HK-2 (cell line): ENCODE data around the gene MYO3B.
"Not testable (repeated sequence)": the region's sequence is repeated elsewhere in the genome, so short reads cannot be mapped to it uniquely, and the experiment has no call there.

Experiments
- DNase-seq: peaks from one replicate; pipeline ENCODE4 v3.0.0-alpha.2; 2018; ENCODE audit not compliant: unreplicated experiment

The MYO3B gene

DNA sequence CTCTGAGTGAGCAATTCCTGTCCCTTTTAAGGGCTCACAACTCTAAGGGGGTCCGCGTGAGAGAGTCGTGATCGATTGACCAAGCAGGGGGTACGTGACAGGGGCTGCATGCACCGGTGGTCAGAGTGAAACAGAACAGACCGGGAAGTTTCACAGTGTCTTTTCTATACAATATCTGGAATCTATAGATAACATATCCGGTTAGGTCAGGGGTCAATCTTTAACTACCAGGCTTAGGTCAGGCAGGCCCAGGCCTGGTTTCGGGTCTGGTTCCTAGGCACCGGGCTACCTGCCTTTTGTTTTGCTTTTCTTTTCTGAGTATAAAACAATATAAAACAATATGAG, 35.3 kb downstream of the MYO3B start:
- not testable (repeated sequence) for DNase-seq

DNA sequence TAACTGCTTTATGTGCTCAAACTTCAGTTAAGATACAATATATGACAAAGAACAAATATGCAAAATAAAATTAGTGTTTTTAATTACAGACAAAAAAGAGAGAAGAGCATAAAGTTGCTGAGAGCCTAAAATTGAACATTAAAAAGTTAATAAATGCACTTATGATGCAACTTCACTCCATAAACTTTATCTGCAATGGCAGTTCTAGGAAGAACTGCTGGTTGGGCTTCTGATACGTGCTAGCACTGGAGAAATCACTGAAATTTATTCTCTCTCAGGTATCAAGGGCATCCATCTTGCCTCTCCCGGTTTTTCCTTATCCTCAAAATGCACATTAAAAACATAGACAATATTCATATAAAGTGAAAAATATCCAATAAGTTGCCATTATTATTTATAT, 35.7 kb downstream of the MYO3B start:
- DNase-seq: no peak

DNA sequence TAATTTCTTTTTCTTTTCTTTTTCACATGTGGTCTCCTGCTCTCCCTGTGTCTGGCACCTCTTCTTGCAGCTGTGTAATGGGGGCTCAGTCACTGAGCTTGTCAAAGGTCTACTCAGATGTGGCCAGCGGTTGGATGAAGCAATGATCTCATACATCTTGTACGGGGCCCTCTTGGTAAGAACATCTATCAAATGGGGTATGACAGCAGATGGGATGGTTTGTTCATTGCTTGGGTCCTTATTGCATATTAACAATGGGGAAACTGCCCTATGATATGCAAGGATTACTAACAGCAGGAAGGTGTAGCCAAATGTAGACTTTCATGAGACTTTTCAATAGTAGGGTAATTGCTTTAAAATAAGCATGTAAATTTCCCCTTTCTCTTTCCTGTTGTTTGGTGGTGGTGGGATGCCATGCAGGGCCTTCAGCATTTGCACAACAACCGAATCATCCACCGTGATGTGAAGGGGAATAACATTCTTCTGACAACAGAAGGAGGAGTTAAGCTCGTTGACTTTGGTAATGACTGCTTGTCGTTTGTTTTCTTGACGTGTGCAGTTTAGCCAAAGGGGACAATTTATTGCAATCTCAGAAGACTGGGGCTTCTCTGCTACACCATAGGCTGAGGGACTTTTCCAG, 36.5 kb downstream of the MYO3B start:
- no peak for DNase-seq

DNA sequence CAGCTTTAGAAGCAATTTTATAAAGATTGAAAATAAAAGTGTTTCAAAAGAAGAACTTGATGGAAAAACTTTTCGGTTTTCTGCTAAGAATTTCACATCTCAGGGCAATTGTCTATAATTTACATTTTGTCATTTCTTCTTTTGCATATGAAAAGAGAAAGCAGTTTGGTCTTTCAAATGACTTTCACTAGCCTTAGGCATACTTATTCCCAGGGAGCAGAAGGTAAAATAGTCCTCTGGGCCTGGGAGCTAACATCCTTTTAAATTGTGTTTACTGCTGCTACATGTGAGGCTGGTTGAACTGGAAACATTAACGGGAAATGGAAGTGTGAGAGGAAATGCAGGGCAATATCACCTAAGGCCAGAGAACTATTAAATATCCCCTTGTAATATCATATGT, 37.1 kb downstream of the MYO3B start:
- no peak for DNase-seq

GRCh38 chr2:170216428-170216827, 38.5 kb downstream of the MYO3B start:
- DNase-seq: no peak

DNA sequence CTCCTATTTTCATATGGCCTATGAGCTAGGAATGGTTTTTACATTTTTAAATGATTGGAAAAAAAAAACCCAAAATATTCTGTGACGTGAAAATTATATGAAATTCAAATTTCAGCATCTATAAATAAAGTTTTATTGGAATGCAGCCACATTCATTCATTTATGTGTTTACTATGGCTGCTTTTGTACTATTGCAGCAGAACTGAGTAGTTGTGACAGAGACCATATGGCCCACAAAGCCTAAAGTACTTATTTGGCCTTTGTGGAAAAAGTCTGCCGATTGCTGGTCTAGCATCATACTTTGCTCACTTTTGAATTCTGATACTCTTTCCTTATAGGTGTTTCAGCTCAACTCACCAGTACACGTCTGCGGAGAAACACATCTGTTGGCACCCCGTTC, 39.0 kb downstream of the MYO3B start:
- no peak for DNase-seq

DNA sequence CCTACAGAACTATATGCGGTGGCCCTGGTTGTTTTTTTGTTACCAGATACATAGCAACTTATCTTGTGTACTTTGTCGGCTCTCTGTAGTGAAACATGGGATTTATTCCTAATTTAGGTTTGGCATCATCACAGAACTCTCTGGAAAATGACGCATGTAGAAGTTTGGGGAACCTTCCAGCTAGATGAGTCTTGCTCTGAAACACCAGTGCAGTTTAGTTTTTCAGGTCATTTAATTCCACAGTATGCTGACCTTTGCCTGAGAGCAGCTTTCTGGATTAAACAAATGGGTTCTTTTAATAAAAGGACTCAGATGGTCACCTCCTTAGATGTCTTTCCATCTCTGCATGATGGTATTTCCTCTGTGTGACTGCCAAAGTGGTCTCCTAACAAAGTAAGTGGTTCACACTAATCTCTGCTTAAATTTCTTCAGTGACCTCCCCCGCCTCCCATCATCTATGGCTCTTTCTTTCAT, 39.9 kb downstream of the MYO3B start:
- DNase-seq: no peak

DNA sequence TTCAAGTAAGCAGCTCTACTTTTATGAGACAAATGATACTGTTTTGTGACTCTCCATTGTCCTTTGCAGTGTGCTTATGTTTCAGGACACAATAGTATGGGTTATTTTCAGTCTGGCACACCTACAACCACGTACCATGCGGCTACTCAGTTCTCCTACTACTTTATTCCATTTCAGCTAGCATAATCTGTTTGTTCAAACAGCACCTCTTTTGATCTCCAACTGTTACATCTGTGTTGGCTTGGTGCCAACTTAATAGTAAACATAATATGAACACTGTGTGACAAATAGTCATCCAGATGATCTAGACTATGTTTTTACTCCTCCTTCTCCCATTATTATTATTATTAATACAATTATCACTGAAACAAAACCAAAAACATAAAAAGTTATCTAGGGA, 40.5 kb downstream of the MYO3B start:
- no peak for DNase-seq

GRCh38 chr2:170218931-170219330, 41.0 kb downstream of the MYO3B start:
- no peak for DNase-seq

DNA sequence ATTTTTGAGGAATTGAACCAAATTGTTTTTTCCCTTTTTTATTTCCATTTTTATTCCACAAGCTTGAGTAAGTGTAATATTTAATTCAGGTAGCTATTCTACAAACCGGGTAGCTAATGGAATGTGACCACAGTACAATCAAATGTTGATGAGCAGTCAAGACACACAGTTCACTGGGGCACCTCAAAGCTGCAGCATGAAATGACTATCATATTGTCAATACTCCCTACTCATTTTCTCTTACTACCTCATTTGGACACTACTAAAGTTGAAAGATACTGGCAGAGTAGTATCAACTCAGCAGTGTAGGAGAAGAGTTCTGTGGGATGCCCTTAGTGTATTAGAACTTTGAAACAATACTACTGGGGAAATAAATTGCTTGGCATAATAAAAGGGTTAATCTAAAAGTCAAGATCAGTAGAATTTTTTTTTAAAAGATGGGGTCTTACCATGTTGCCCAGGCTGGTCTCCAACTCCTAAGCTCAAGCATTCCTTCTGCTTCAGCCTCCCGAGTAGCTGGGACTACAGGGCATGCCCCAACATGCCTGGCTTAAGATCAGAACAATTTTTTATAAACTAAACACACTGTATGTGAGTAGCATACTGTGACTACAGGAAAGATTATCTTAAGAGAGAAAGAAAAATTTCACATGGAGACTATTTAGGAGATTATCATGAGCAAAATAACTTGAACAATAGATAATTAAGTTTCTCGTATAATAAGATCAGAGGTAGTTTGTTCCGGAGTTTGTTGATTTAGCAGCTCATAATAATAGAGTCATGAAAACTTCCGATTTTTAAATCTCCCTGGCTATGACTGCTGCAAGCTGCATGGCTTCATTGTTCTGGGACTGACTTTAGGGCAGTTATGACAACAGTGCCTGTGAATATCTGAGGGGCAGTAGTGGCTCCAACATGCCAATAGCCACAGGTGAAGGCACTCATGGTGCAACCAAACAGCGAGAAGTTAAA, 43.7 kb downstream of the MYO3B start:
- DNase-seq: no peak

GRCh38 chr2:170222298-170222697, 44.4 kb downstream of the MYO3B start:
- no peak for DNase-seq

GRCh38 chr2:170222842-170223241, 44.9 kb downstream of the MYO3B start:
- DNase-seq: no peak

- DNase-seq: no peak
Observed at GRCh38 chr2:170224692-170225294, 46.8 kb downstream of the MYO3B start.

DNA sequence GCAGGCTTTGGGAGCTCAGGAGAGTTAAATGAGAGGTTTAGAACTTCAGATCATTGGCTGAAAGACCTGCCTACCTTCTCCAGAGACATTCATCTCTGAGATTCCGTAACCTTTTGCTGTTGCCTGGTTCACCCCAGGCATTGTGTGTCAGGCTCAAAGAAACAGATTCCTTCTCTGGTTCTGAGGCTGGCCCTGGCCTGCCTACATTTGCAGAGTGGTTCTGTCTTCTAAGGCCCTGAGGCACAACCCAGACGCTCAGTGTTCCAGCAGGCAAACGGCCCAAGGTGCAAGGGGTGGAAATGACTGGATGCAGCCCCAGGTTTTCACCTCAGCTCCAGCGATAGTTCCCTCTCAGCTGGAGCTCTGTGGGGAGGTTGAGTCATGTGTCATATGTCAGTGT, 48.3 kb downstream of the MYO3B start:
- no peak for DNase-seq

- DNase-seq: no peak
Observed at GRCh38 chr2:170227507-170227947, 49.6 kb downstream of the MYO3B start.

DNA sequence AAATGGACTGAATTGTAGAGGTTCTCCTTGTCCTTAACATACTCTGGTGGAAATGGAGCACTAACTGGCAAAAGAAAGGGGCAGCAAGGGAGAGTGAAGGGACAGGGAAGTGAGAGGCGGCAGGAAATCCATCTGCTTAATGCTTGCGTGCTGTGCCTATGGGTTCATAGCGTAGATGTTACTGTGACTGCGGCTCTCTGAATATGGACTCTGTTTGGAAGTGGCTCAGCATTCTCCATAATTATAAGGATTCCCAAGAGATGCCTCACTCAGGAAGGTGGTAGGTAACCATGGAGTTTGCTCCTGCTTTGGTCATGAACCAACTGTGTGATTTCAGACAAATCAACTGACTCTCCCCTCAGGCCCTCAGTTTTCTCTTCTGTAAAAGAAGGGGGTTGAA, 50.0 kb downstream of the MYO3B start:
- no peak for DNase-seq

DNA sequence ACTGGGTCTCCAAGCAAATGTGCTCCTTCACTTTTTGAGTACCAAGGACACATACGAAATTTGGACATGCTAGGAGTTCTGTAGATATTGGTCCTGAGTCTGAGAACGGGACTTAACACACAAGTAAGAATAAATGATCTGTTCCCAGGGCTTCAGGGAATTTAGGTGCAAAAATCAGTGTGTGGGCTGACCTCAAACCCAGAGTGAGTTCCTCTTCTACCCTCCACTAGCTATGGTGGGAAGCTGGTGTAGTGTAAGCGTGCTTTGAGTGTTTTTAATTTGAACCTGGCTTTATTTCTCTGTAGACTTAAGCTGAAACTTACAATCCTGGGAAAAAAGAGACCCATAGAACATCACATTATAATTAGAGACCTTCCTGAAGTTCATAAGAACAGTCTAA, 50.5 kb downstream of the MYO3B start:
- DNase-seq: no peak

GRCh38 chr2:170229125-170229524, 51.2 kb downstream of the MYO3B start:
- DNase-seq: no peak

GRCh38 chr2:170229744-170230143, 51.8 kb downstream of the MYO3B start:
- DNase-seq: no peak

DNA sequence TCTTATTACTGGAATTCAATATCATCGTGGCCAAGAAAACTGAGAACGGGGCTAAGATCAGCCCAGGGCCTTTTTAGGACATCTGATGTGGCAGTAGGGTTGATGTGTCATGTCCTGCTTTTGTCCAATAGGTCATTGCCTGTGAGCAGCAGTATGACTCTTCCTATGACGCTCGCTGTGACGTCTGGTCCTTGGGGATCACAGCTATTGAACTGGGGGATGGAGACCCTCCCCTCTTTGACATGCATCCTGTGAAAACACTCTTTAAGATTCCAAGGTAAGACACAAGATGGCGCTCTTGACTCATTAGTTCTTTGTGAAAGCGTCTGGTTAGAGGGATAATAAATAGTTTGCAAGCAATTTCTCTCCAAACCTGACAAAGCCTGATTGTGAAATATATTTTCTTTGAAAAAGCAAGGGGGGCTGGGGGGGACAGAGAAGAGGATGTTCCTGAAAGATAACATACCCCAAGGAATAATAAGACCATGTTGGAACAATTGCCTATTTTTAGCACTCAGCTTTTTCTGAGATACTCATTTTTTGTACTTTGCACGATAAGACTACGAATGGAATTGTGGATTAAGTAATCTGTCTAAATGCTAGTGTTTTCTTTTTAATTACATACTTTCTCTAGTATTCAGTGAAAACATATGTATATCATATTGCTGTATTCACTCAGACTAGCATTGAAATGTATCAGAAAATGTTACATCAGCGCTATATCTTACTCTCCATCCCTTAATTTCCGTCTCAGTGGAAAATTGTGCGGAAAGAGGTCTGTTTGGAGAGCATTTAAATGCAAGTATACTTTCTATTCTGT, 58.1 kb downstream of the MYO3B start:
- peak; percentile 4 for DNase-seq

- DNase-seq: no peak
Observed at GRCh38 chr2:170236680-170237047, 58.7 kb downstream of the MYO3B start.

DNA sequence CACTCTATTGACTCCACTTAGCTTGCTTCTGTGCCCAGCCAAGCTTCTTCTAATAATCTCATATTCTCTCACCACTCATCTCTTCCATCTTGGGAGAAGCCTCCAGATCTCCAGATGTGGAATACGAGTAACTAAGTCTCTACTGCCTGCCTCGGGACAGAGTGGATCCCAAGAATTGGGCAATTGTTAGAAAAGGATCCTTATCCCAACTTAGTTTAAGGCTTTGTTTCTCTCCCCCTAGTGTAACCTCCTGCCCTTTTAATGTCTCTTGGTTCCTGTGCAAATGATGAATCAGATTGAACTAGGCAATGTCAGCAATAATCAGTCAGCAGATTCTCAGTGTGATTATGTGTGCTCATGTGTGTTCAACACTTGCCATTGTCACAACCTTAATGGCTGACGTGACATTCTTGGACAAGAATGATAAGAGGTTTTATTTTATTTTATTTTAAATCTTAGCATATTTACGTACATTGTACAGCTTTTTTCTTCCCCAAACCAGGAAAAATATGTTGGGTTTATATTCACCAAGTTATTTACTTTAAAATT, 59.7 kb downstream of the MYO3B start:
- DNase-seq: no peak
